Measurements from ENCODE around the gene ROBO1. TPM values are rescaled to one million over a fixed set of nuclear protein-coding genes. Genes with fewer than 3 reads are reported as not detected.

The ROBO1 gene
- total and polyA plus RNA-seq, 2 of the 13 experiments (the other 11 are each of a cell fraction or from before 2014, with no cell fraction given) = 52.2 to 71.0 TPM

DNA sequence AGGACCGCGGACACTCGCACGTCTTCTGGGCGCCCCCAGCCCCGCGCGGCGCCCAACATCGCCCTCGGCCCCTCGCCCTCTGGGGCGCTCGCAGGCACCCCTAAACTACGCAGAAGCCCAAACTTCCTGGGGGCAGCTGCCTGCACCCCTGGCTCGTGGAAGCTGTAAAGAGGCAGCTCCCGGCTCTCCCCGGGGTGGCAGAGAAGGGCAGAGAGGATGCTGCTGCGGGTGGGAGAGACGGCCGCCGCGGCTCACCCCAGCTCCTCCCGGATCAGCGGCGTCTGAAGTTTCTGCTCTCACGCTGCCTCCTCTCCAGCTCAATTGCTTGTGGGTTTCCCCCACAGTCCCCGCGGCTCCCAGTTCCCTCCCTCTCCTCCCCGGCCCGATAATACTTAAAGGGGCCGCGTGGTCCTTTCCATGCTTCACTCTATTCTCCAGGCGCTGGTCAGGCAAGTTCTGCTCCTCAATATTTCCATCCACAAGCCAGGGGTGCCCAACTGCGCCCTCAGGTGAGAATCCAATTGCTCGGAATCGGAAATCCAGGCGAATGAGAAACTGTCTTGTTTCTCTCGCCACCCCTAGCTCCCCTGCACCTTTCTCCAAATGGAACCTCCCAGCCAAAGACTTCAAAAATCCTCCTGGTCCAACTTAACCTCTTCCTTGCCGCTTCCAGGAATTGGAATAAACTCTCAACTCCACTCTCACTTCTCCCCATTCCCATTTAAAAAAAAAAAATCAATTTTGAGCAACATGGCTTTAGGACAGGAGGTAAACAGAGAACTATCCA, 748.5 kb downstream of the ROBO1 start (continued):
- TF ChIP-seq, protein P1, sequence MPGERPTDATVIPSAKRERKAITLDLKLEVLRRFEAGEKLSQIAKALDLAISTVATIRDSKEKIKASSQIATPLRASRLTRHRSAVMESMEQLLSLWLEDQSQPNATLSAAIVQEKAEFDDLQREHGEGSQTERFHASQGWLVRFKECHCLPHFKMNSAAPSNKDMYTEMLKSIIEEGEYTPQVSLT (CRISPR knock-in tag; IDR thresholded peaks at IDR 0.05; ENCODE audit: borderline replicate concordance, low read depth) = no peak
- TF ChIP-seq ISX (CRISPR knock-in tag; conservative IDR thresholded peaks at IDR 0.05) (no peak), BRCA1 (CRISPR knock-in tag; IDR thresholded peaks at IDR 0.05) (no peak), ZMYM4 (CRISPR knock-in tag; IDR thresholded peaks at IDR 0.05) (peak; percentile 97), AKAP8 (CRISPR knock-in tag; IDR thresholded peaks at IDR 0.05) (no peak), ATAD3A (CRISPR knock-in tag; IDR thresholded peaks at IDR 0.05) (no peak), HOXD1 (CRISPR knock-in tag; IDR thresholded peaks at IDR 0.05) (no peak; the same call in 1 of the 2 replicates), ZNF761 (CRISPR knock-in tag; conservative IDR thresholded peaks at IDR 0.05) (no peak), ZSCAN25 (CRISPR knock-in tag; IDR thresholded peaks at IDR 0.05) (no peak), ZNF317 (CRISPR knock-in tag; IDR thresholded peaks at IDR 0.05) (peak; percentile 25; the same call in 1 of the 2 replicates), ZNF251 (CRISPR knock-in tag; IDR thresholded peaks at IDR 0.05) (no peak), TCF7L2 (IDR thresholded peaks at IDR 0.05; ENCODE audit: low read depth, low read length) (no peak), ZSCAN12 (CRISPR knock-in tag; IDR thresholded peaks at IDR 0.05) (no peak), GABPA (IDR thresholded peaks at IDR 0.05; ENCODE audit: low read depth, low read length) (no peak), GABPA (CRISPR knock-in tag; IDR thresholded peaks at IDR 0.05; ENCODE audit: low read depth) (0 out of 2 replicates have a peak, but pooled peaks have one; percentile 44), CREM (IDR thresholded peaks at IDR 0.05) (0 out of 2 replicates have a peak, but pooled peaks have one; percentile 18), CREM (CRISPR knock-in tag; IDR thresholded peaks at IDR 0.05) (no peak)
- TF ChIP-seq, protein P2, sequence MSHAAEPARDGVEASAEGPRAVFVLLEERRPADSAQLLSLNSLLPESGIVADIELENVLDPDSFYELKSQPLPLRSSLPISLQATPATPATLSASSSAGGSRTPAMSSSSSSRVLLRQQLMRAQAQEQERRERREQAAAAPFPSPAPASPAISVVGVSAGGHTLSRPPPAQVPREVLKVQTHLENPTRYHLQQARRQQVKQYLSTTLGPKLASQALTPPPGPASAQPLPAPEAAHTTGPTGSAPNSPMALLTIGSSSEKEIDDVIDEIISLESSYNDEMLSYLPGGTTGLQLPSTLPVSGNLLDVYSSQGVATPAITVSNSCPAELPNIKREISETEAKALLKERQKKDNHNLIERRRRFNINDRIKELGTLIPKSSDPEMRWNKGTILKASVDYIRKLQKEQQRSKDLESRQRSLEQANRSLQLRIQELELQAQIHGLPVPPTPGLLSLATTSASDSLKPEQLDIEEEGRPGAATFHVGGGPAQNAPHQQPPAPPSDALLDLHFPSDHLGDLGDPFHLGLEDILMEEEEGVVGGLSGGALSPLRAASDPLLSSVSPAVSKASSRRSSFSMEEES (CRISPR knock-in tag; IDR thresholded peaks at IDR 0.05) = 0 out of 2 replicates have a peak, but pooled peaks have one; percentile 13
- TF ChIP-seq, protein P3, sequence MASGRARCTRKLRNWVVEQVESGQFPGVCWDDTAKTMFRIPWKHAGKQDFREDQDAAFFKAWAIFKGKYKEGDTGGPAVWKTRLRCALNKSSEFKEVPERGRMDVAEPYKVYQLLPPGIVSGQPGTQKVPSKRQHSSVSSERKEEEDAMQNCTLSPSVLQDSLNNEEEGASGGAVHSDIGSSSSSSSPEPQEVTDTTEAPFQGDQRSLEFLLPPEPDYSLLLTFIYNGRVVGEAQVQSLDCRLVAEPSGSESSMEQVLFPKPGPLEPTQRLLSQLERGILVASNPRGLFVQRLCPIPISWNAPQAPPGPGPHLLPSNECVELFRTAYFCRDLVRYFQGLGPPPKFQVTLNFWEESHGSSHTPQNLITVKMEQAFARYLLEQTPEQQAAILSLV (CRISPR knock-in tag; IDR thresholded peaks at IDR 0.05; ENCODE audit: borderline replicate concordance) = no peak; the same call in 1 of the 2 replicates
- TF ChIP-seq, protein P4, sequence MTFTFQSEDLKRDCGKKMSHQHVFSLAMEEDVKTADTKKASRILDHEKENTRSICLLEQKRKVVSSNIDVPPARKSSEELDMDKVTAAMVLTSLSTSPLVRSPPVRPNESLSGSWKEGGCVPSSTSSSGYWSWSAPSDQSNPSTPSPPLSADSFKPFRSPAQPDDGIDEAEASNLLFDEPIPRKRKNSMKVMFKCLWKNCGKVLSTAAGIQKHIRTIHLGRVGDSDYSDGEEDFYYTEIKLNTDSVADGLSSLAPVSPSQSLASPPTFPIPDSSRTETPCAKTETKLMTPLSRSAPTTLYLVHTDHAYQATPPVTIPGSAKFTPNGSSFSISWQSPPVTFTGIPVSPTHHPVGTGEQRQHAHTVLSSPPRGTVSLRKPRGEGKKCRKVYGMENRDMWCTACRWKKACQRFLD (CRISPR knock-in tag; IDR thresholded peaks at IDR 0.05; ENCODE audit: borderline replicate concordance) = 0 out of 2 replicates have a peak, but pooled peaks have one; percentile 87
- TF ChIP-seq, protein P5, sequence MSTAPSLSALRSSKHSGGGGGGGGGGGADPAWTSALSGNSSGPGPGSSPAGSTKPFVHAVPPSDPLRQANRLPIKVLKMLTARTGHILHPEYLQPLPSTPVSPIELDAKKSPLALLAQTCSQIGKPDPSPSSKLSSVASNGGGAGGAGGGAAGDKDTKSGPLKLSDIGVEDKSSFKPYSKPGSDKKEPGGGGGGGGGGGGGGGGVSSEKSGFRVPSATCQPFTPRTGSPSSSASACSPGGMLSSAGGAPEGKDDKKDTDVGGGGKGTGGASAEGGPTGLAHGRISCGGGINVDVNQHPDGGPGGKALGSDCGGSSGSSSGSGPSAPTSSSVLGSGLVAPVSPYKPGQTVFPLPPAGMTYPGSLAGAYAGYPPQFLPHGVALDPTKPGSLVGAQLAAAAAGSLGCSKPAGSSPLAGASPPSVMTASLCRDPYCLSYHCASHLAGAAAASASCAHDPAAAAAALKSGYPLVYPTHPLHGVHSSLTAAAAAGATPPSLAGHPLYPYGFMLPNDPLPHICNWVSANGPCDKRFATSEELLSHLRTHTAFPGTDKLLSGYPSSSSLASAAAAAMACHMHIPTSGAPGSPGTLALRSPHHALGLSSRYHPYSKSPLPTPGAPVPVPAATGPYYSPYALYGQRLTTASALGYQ (CRISPR knock-in tag; IDR thresholded peaks at IDR 0.05) = no peak
- TF ChIP-seq, protein P6, sequence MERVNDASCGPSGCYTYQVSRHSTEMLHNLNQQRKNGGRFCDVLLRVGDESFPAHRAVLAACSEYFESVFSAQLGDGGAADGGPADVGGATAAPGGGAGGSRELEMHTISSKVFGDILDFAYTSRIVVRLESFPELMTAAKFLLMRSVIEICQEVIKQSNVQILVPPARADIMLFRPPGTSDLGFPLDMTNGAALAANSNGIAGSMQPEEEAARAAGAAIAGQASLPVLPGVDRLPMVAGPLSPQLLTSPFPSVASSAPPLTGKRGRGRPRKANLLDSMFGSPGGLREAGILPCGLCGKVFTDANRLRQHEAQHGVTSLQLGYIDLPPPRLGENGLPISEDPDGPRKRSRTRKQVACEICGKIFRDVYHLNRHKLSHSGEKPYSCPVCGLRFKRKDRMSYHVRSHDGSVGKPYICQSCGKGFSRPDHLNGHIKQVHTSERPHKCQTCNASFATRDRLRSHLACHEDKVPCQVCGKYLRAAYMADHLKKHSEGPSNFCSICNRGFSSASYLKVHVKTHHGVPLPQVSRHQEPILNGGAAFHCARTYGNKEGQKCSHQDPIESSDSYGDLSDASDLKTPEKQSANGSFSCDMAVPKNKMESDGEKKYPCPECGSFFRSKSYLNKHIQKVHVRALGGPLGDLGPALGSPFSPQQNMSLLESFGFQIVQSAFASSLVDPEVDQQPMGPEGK (CRISPR knock-in tag; IDR thresholded peaks at IDR 0.05) = peak; percentile 51; the same call in 1 of the 2 replicates
